Suprapubic skin (tissue), 4 donors: ENCODE results near the gene DEGS2.

Source experiments
- CTCF ChIP-seq, 2 donors: fragments of 200-600 bp in 1 of 2; fragments of 450-650 bp in 1 of 2; sonication (generic) in 1 of 2; IDR thresholded peaks; one replicate each; pipeline ENCODE4 v1.5.1; 2016 to 2019; ENCODE audit warnings: antibody characterized with exemption in 2 of 2, mild to moderate bottlenecking in 1 of 2, moderate library complexity in 1 of 2
- EP300 ChIP-seq: sonication (generic); formaldehyde crosslinking; IDR thresholded peaks from one replicate; pipeline ENCODE4 v1.6.1; 2017; ENCODE audit warnings: antibody characterized with exemption
- POLR2A ChIP-seq, 2 donors: fragments of 450-650 bp; IDR thresholded peaks; one replicate each; pipeline ENCODE4 v1.6.1; 2017; ENCODE audit warnings: antibody characterized with exemption in 2 of 2, mild to moderate bottlenecking in 2 of 2, moderate library complexity in 2 of 2
- POLR2AphosphoS5 ChIP-seq, 3 donors: sonication (generic); formaldehyde crosslinking; IDR thresholded peaks; one replicate each; pipeline ENCODE4 v1.6.1; 2017; ENCODE audit warnings: antibody characterized with exemption in 3 of 3

DNA sequence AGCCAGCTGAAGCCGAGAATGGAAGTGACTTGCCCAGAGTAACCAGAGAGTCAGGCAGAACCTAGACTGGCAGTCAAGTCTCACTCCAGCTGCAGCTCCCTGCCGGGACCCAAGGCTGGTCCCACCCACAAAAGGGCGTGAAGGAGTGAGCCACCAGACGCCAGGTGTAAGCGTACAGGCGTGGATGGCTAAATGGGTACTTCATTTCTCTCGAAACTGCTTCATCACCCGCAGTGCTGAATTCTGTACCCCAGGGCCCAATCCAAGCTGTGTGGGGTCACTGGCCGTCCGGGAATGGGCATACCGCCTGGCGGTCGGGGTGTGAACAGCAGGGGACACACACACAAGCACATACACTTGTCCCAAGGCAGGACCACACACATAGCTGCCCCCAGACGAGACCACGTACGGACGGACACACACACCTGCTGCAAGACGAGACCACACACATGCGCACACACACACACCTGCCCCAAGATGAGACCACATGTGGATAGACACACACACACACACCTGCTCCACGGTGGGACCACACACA, 34.8 kb downstream of the DEGS2 start:
- no peak for TF ChIP-seq CTCF (IDR thresholded peaks at IDR 0.05)
- no peak for TF ChIP-seq POLR2AphosphoS5 (IDR thresholded peaks at IDR 0.05)
- no peak for TF ChIP-seq POLR2A (IDR thresholded peaks at IDR 0.05)
- TF ChIP-seq EP300: no peak
